ELR (cell line): ENCODE measurements around the gene FASN.
"Not testable (repeated sequence)": the region's sequence is repeated elsewhere in the genome, so short reads cannot be mapped to it uniquely, and the experiment has no call there.

Experiments used
- DNase-seq: peaks from one replicate; pipeline ENCODE4 v3.0.0-alpha.2; 2015; ENCODE audit warnings: low read depth

FASN gene

DNA sequence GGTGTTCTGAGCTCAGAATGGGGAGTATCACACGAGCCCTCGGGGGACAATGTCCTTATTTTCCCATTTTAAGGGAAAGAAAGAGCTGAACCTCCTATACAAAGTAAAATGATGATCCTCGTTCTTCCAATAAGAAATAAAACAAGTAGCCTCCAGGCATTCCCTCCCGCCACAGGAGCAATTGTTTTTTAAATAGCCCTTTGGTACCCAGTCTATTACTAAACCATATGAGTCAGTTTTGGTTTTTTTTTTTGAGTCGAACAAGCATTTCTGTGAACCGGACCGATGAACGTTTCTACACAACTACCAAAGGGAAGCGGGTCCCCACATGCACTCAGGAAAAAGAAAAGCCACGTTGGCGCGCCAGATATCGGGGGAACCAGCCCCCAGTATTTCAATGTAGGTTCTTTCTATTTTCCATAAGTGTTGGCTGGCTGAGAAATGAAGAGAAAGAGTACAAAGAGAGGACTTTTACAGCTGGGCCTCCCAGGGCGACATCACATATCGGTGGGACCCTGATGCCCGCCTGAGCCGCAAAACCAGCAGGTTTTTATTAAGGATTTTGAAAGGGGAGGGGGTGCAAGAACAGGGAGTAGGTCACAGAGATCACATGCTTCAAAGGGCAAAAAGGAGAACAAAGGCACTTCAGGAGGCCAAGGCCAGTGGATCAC, 56.8 kb downstream of the FASN start:
- peak; percentile 73 for DNase-seq

DNA sequence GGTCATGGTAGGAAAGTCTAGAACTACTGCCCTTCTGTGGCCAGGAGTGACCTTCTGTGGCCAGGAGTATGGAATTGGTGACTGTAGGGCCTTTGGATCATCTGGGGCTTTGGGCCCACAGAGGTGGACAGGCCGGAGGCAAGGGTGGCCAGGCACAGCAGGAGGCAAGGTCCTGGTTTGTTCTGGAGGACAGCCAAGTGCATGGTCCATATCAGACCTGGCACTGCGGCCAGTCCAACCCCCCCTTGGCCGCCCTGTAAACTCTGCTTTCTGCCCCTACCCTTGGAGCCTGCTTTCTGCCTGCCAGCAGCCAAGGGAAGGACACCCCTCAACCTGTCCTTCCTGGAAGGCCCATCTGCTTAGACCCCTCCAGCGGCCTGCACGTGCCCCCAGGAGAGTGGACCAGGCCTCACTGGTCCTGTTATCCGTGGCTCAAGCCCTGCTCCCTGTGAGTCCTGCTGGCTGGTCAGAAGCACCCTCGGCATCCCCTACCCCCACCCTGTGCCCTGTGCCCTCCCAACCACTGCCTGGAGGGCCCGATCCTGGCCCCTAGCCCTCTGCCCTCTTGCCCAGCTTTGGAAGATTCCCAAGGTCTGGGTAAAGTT, 58.2 kb downstream of the FASN start:
- no peak for DNase-seq

- DNase-seq: not testable (repeated sequence)
Observed at GRCh38 chr17:82038796-82039409, 59.1 kb downstream of the FASN start.

DNA sequence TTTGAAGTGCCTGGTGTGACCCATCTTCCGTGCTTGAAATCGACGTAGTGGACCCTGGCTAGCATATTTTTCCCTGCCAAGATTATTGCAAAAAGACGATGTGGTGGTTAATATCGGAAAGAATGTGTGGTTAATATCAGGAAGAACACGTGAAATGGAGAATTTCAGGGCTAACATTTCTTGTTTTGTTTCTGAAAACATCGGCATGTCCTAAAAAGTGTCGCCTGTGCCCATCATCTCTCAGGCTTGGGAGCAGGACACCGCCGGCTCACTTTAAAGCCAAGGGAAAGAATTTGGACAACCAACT, 60.2 kb downstream of the FASN start:
- DNase-seq: no peak

GRCh38 chr17:82037092-82037888, 60.7 kb downstream of the FASN start, which contains the start of gene DCXR:
DCXR (minus strand) TSS chr17:82037697; CDS start chr17:82037682, 15 bp downstream.
- peak; percentile 98 for DNase-seq

DNA sequence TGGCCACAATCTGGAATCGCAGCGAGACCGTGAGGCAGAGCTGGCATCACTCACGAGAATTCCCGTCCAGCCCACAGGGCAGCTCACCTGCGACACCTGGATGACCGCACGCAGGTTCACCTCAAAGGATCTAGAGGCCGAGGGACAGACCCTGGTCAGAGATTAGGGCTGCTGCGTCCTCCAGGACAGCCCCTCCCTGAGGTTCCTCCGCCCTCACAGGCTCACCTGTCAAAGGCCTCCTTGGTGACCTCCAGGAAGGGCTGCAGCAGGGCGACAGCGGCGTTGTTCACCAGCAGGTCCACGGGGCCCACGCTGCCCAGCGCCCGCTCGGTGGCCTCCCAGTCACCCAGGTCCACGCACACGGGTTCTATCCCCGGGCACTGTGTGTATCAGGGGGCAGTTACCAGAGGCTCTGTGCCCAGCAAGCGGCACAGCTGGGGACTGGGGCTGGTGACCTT, 61.4 kb downstream of the FASN start:
- no peak for DNase-seq

GRCh38 chr17:82035956-82036633, 61.9 kb downstream of the FASN start:
- DNase-seq: no peak

GRCh38 chr17:82035488-82035887, 62.5 kb downstream of the FASN start:
- no peak for DNase-seq

DNA sequence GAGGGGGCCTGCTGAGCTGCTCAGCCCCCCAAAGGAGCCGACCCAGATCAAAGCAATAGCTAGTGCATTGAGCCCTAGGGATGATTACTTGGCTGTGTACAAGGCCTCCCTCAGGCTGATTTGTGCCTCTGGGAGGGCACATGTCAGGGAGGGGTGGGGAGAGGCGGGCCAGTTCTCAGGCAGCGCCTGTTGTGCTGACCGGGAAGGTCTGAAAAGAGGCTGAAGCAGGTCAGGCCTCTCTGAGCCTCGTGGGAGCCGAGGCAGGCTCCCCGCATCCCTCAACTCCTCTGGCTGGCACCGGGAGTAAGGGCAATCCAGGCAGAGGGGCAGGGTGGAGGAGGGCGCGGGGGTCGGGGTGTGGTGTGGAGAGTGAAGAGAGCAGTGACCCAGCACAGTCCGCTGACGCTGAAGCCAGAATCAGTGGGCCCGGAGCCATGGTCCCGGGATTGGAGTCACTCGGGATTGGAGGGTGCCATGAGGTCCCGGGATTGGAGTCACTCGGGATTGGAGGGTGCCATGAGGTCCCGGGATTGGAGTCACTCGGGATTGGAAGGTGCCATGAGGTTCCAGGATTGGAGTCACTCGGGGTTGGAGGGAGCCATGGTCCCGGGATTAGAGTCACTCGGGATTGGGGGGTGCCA, 63.5 kb downstream of the FASN start:
- no peak for DNase-seq

DNA sequence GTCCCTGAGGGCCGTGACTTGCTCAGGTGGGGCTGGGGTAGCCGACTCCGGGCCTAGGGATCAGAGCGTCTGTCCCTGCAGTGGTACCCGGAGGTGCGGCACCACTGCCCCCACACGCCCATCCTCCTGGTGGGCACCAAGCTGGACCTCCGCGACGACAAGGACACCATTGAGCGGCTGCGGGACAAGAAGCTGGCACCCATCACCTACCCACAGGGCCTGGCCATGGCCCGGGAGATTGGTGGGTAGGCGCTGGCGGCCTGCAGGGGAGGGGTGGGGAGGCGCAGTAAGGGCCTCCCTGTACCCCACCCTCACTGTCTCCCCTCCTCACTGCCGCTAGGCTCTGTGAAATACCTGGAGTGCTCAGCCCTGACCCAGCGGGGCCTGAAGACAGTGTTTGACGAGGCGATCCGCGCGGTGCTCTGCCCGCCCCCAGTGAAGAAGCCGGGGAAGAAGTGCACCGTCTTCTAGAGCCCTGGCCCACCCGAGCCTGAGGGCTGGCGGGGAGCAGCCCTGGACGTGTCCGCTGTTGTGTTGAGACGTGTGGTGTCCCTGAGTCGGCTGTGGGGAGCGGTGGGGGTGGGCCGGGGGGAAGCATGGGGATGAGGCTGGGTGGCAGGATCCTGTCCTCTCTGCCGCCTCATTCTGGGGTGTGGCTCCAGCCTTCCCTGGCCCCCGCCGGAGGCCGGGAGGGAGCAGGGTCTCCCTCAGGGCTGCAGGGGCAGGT, 64.5 kb downstream of the FASN start:
- DNase-seq: no peak

- no peak for DNase-seq
Observed at GRCh38 chr17:82031885-82032627, 66.0 kb downstream of the FASN start.

GRCh38 chr17:82031303-82031884, 66.6 kb downstream of the FASN start, which contains the start of gene RAC3:
RAC3 (plus strand) TSS chr17:82031678; CDS start chr17:82031762, 84 bp downstream.
- peak; percentile 66 for DNase-seq

DNA sequence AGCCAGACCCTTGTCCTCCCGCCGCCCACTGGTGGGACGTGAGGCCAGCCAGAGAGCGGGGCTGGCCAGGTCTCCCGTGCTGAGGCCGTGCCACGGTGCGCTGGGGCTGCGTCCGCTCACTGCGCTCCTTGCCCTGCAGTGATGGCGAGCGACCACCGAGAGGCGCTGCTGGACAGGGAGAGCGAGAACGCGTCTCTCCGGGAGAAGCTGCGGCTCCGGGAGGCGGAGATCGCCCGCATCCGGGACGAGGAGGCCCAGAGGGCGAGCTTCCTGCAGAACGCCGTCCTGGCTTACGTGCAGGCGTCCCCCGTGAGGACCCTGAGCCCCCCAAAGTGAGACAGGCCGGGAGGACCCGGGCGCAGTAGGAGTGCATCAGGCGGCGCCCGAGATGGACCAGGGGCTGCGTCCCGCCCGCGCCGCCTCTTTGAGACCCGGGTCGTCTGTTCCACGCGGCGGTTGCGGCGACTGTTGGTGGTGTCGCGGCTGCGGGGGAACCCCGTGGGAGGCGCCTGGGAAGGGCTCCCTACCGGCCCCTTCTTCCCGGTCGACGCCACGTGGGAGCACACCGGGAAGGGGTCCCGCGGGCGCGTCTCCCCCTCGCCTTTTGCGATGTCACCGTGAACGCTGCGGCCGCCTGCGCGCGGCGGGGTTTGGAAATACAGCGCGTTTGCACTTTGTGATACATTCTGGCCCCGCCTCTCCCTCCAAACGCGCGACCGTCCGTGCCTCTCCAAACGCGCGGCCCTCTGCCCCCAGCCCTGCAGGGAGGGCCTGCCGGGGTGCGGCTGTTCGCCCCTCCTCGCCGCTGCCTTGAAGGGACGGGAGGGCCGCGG, 67.3 kb downstream of the FASN start:
- DNase-seq: peak; percentile 92

DNA sequence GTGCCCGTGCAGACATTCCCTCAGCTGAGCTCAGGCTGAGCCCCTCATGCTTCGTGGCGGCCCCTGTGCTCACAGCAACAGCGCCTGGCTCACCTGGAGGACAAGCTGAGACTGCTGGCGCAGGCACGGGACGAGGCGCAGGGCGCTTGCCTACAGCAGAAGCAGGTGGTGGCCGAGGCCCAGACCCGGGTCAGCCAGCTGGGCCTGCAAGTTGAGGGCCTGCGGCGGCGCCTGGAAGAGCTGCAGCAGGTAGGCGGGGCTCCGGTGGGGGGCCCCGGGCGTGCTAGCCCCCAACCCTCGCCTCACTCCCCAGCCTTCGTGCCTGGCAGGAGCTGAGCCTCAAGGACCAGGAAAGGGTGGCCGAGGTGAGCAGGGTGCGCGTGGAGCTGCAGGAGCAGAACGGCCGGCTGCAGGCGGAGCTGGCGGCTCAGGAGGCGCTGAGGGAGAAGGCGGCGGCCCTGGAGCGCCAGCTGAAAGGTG, 68.0 kb downstream of the FASN start:
- DNase-seq: no peak

GRCh38 chr17:82029391-82029790, 68.6 kb downstream of the FASN start:
- no peak for DNase-seq

- DNase-seq: no peak
Observed at GRCh38 chr17:82028966-82029365, 69.1 kb downstream of the FASN start.
